K562 (cell line): ENCODE results near the gene MCU. TPM values are rescaled to one million over a fixed set of nuclear protein-coding genes. Genes with fewer than 3 reads are reported as not detected.

Experiments
- ATAC-seq: fragments of 200-7000 bp; cut with Tn5 transposase; 3 replicates; pipeline ENCODE4 v1.9.1; 2020; ENCODE audit warnings: moderate library complexity
- BruUV-seq: library from RNA; stranded (reverse); fragments of 400-500 nt; replicated peaks from 2 replicates; lab custom pipeline; 2021; lab: Mats Ljungman, UMichigan
- CTCF ChIA-PET: fragments of 300-600 bp; formaldehyde crosslinking; extraction: SDS; loops from one replicate; lab custom pipeline; 2021; ENCODE audit warnings: low intra/inter-chr PET ratio; lab: Yijun Ruan, JAX
- POLR2A ChIA-PET: fragments of 300-600, 350-650 bp; sonication (Branson Sonifier 250); formaldehyde crosslinking; extraction: SDS; loops from one replicate; lab custom pipeline; 2021; ENCODE audit warnings: antibody characterized with exemption, inconsistent platforms; lab: Yijun Ruan, JAX
- DNase-seq, 4 experiments: peaks; one replicate each; pipeline versions ENCODE4 v3.0.0 to v3.0.0-alpha.2; 2011 to 2018; ENCODE audit warnings: low spot score in 3 of 4, mixed read lengths in 3 of 4; ENCODE audit errors: extremely low read depth in 1 of 4
- FAIRE-seq: peaks from 2 replicates; lab custom pipeline; 2011; peaks lifted over from hg19 to GRCh38; lab: Jason Lieb, UNC
- H2AFZ ChIP-seq: 2 replicates; pipeline ENCODE4 v1.6.0; 2011; ENCODE audit warnings: low read depth, low read length, control low read depth, inconsistent platforms
- H3K27ac ChIP-seq: fragments of 200-600 bp; 3 replicates; pipeline ENCODE4 v1.8.0; 2011; ENCODE audit warnings: low read depth, mild to moderate bottlenecking, control low read depth, inconsistent platforms, low read length, moderate library complexity, mixed read lengths; ENCODE audit errors: extremely low read depth
- H3K27me3 ChIP-seq, 2 experiments: fragments of 300-600 bp in 1 of 2; 2 replicates in 1 of 2; 3 replicates in 1 of 2; pipeline versions ENCODE4 v1.6.0 to v1.8.0; 2011; ENCODE audit warnings: inconsistent platforms in 2 of 2, low read length in 2 of 2, mild to moderate bottlenecking in 1 of 2, mixed read lengths in 1 of 2, moderate library complexity in 1 of 2; ENCODE audit not compliant: control insufficient read depth in 2 of 2, insufficient read depth in 2 of 2
- H3K36me3 ChIP-seq: fragments of 300-600 bp; 3 replicates; pipeline ENCODE4 v1.8.0; 2011; ENCODE audit warnings: mild to moderate bottlenecking, low read length, inconsistent platforms; ENCODE audit not compliant: control insufficient read depth, insufficient read depth
- H3K4me1 ChIP-seq, 2 experiments: fragments of 200-600 bp in 1 of 2; replicated peaks in 1 of 2; 2 replicates in 1 of 2; 3 replicates in 1 of 2; pipeline versions ENCODE4 v1.5.1 to v1.8.0; 2011; ENCODE audit warnings: inconsistent platforms in 2 of 2, low read length in 2 of 2, mild to moderate bottlenecking in 1 of 2, mixed read lengths in 1 of 2, moderate library complexity in 1 of 2; ENCODE audit not compliant: control insufficient read depth in 2 of 2, insufficient read depth in 2 of 2
- H3K4me2 ChIP-seq: 2 replicates; pipeline ENCODE4 v1.6.1; 2011; ENCODE audit warnings: low read length, control low read depth, inconsistent platforms, mixed read lengths; ENCODE audit not compliant: insufficient read depth
- H3K4me3 ChIP-seq: fragments of 200-600 bp; sonication (generic), shearing (Covaris generic); 2 replicates; pipeline ENCODE4 v1.5.1; 2016; ENCODE audit warnings: control low read depth, inconsistent platforms
- H3K79me2 ChIP-seq: fragments of 200-600 bp; 3 replicates; pipeline ENCODE4 v1.8.0; 2011; ENCODE audit warnings: low read length, inconsistent platforms; ENCODE audit not compliant: control insufficient read depth, insufficient read depth
- H3K9ac ChIP-seq, 2 experiments: 2 replicates each; pipeline versions ENCODE4 v1.6.0 to v1.6.1; 2011; ENCODE audit warnings: low read depth in 2 of 2, low read length in 2 of 2, control low read depth in 1 of 2, inconsistent platforms in 1 of 2, mild to moderate bottlenecking in 1 of 2, mixed read lengths in 1 of 2; ENCODE audit not compliant: insufficient read depth in 1 of 2
- H3K9me1 ChIP-seq: one replicate; pipeline ENCODE4 v1.6.0; 2011; ENCODE audit warnings: inconsistent platforms, mild to moderate bottlenecking, low read length, moderate library complexity; ENCODE audit not compliant: control insufficient read depth, insufficient read depth
- H3K9me3 ChIP-seq: replicated peaks from 2 replicates; pipeline ENCODE4 v1.5.1; 2011; ENCODE audit warnings: low read depth, low read length, inconsistent platforms; ENCODE audit not compliant: control insufficient read depth, insufficient read depth
- H4K20me1 ChIP-seq: replicated peaks from 2 replicates; pipeline ENCODE4 v1.6.1; 2011; ENCODE audit warnings: low read length, inconsistent platforms, mixed read lengths; ENCODE audit not compliant: control insufficient read depth, insufficient read depth
- NR2C1 ChIP-seq, 2 experiments: fragments of 450-650 bp; IDR thresholded peaks; 2 replicates each; pipeline ENCODE4 v1.6.1; 2017; ENCODE audit warnings: mild to moderate bottlenecking in 2 of 2, antibody characterized with exemption in 1 of 2, inconsistent platforms in 1 of 2, missing compliant biosample characterization in 1 of 2, missing genetic modification characterization in 1 of 2
- THAP12 ChIP-seq: fragments of 250-450 bp; sonication (Bioruptor Pico); IDR thresholded peaks from 2 replicates; pipeline ENCODE4 v1.9.0; 2021; ENCODE audit warnings: mild to moderate bottlenecking, inconsistent platforms
- ZKSCAN1 ChIP-seq: fragments of 150-350 bp; IDR thresholded peaks from 2 replicates; pipeline ENCODE4 v1.6.1; 2016; ENCODE audit warnings: low read depth, low read length
- ZNF318 ChIP-seq, 2 experiments: fragments of 450-650 bp; IDR thresholded peaks; 2 replicates each; pipeline ENCODE4 v1.6.1; 2016; ENCODE audit warnings: mild to moderate bottlenecking in 2 of 2, borderline replicate concordance in 1 of 2, low read depth in 1 of 2, moderate library complexity in 1 of 2
- ZNF583 ChIP-seq: fragments of 250-450 bp; sonication (Bioruptor Pico); IDR thresholded peaks from 2 replicates; pipeline ENCODE4 v1.4.0; 2020
- WGBS: fragments of 100-300 bp; shearing (Covaris generic); methylation state at CpG from one replicate; pipeline ENCODE4 v1.1.6; 2016; ENCODE audit warnings: low coverage, mixed read lengths; ENCODE audit not compliant: insufficient coverage; ENCODE audit errors: missing lambda C conversion rate; 5-methylcytosine and 5-hydroxymethylcytosine counted together
- in situ Hi-C: fragments of 300-500 bp; cut with MboI; formaldehyde crosslinking; loops from 4 replicates; pipeline ENCODE4 v1.15.0; 2018; ENCODE audit warnings: inconsistent platforms, mixed read lengths
- intact Hi-C: fragments of 100-400 bp; cut with micrococcal nuclease; formaldehyde crosslinking; loops from 2 replicates; pipeline ENCODE4 v1.14.2; 2022
- polyA plus RNA-seq, 8 experiments: library from polyadenylated mRNA; depleted of rRNA in 4 of 8; stranded (reverse) in 5 of 8; unstranded in 3 of 8; fragments of >200 nt; fragmentation: Nextera tagmentation in 2 of 8; fragmentation: Illumina TruSeq in 1 of 8; extraction: Ambion mirVana in 2 of 8; extraction: Trizol in 1 of 8; gene quantifications; 2 replicates each; pipeline versions ENCODE4 v1.2.1 to v1.2.3, GENCODE V29; 2011 to 2014; ENCODE audit warnings: inconsistent platforms in 1 of 8, missing spikeins in 1 of 8
- total RNA-seq, 7 experiments: library from RNA; depleted of rRNA in 6 of 7; stranded (reverse); fragments of >200 nt in 6 of 7; fragmentation: Illumina TruSeq in 2 of 7; extraction: Trizol in 2 of 7; gene quantifications; 2 replicates each; pipeline versions ENCODE4 v1.2.1 to v1.2.3, GENCODE V29; 2011 to 2021; ENCODE audit warnings: low replicate concordance in 1 of 7
- TF ChIP-seq, protein P1 (sequence below): sonication (generic); formaldehyde crosslinking; IDR thresholded peaks from 2 replicates; pipeline ENCODE4 v1.8.0; 2023; ENCODE audit warnings: mild to moderate bottlenecking, missing genetic modification reagents

MCU gene
- total and polyA plus RNA-seq, 9 of the 15 experiments (the other 6 are each of a cell fraction or from before 2014, with no cell fraction given) = 8.2 to 88.8 (median 21.3) TPM

DNA sequence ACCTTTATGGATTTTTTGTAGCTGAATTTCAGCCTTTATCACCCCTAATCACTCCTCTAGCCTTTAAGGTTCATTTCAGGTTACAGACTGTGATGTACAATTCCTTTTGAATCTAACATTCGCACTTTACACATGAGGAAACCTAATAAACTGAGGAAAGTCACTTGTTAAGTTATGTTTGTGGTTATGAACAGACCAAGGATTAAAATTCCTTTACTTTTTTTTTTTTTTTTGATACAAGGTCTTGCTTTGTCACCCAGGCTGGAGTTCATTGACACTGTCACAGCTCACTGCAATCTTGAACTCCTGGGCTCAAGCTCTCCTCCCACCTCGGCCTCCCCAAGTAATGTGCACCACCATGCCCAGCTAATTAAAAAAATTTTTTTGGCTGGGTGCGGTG is 3.6 kb downstream of the MCU start:
- in situ Hi-C loops = no loop called here

More for the DNA sequence above, 3.6 kb downstream of the MCU start:
- H3K27ac ChIP-seq = no peak overlapping the region
- CTCF ChIA-PET = no interaction called here
- H4K20me1 ChIP-seq = peaks cover 7% of the 10 kb centered on the region
- intact Hi-C loops = loop anchor here (10.0 kb wide), 2 partner anchors 331 to 369 kb away; no protein-coding TSS in a partner anchor
- H3K9me3 ChIP-seq = no peaks in the 10 kb centered on the region
- ATAC-seq (no peak), DNase-seq (no peak), FAIRE-seq (no peak)
- H3K27me3 ChIP-seq = no peaks in the 10 kb centered on the region
- peaks cover 55% of the 10 kb centered on the region for H3K79me2 ChIP-seq
- 52% methylated on average over 3 of the region's 3 CpGs for WGBS
- H3K36me3 ChIP-seq = no peaks in the 10 kb centered on the region
- TF ChIP-seq, protein P1, sequence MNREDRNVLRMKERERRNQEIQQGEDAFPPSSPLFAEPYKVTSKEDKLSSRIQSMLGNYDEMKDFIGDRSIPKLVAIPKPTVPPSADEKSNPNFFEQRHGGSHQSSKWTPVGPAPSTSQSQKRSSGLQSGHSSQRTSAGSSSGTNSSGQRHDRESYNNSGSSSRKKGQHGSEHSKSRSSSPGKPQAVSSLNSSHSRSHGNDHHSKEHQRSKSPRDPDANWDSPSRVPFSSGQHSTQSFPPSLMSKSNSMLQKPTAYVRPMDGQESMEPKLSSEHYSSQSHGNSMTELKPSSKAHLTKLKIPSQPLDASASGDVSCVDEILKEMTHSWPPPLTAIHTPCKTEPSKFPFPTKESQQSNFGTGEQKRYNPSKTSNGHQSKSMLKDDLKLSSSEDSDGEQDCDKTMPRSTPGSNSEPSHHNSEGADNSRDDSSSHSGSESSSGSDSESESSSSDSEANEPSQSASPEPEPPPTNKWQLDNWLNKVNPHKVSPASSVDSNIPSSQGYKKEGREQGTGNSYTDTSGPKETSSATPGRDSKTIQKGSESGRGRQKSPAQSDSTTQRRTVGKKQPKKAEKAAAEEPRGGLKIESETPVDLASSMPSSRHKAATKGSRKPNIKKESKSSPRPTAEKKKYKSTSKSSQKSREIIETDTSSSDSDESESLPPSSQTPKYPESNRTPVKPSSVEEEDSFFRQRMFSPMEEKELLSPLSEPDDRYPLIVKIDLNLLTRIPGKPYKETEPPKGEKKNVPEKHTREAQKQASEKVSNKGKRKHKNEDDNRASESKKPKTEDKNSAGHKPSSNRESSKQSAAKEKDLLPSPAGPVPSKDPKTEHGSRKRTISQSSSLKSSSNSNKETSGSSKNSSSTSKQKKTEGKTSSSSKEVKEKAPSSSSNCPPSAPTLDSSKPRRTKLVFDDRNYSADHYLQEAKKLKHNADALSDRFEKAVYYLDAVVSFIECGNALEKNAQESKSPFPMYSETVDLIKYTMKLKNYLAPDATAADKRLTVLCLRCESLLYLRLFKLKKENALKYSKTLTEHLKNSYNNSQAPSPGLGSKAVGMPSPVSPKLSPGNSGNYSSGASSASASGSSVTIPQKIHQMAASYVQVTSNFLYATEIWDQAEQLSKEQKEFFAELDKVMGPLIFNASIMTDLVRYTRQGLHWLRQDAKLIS (CRISPR knock-in tag) = 0 out of 2 replicates have a peak, but pooled peaks have one; percentile 6
- TF ChIP-seq NR2C1 (IDR thresholded peaks at IDR 0.05) (no peak), NR2C1 (tag; IDR thresholded peaks at IDR 0.05) (no peak), ZKSCAN1 (no peak), ZNF318 (IDR thresholded peaks at IDR 0.05; ENCODE audit: borderline replicate concordance in 1 of 2, low read depth in 1 of 2) (no peak), THAP12 (CRISPR knock-in tag) (no peak), ZNF583 (CRISPR knock-in tag) (no peak)
- H3K9ac ChIP-seq = no peak overlapping the region
- H3K4me3 ChIP-seq = no peak overlapping the region
- no peak overlapping the region for H2AFZ ChIP-seq
- no peaks in the 10 kb centered on the region for H3K9me1 ChIP-seq
- POLR2A ChIA-PET = interaction anchor here (0.6 to 1.7 kb wide), 7 partner anchors 9 to 231 kb away, joined by 3 to 5 read pairs (median 4); no protein-coding TSS in a partner anchor
- BruUV-seq = no TSS peak
- H3K4me1 ChIP-seq = peaks cover 13 to 19% of the 10 kb centered on the region in 2 experiments; a peak in 4 of 5 replicates
- H3K4me2 ChIP-seq = no peak overlapping the region
